ENCODE results near the gene SNX10. TPM values are rescaled to one million over a fixed set of nuclear protein-coding genes. Genes with fewer than 3 reads are reported as not detected.

SNX10 gene
- total RNA-seq, 3 donors from 2014 or later, result 13.4 to 24.6 (median 18.1) TPM

DNA sequence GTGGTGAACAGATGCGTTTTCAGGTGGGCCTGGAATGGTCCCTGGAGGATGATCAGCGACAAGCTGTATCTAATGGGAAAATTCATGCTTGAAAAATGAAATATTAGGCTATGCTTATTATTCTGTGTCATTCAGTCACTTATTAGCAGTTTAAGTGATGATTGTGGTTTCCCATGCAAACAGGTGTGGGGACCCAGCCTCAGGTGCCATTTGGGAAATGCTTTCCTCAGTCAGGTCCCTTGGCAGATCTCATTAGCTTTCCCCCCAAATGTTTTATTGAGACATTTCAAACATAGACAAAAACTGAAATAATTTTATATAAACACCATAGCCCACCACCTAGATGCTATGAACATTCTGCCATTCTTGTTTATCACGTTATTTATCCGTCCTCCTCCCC lies 411 bp upstream of the SNX10 start:
- Histone ChIP-seq H3K27ac (no peak overlapping the region), H3K4me1 (no peaks in the 10 kb centered on the region), H3K9me3 (no peaks in the 10 kb centered on the region), H3K4me3 (peak overlapping the region; percentile 59 to 79 (median 62)), H3K36me3 (no peaks in the 10 kb centered on the region), H3K27me3 (no peaks in the 10 kb centered on the region)
- DNase-seq (ENCODE audit: low spot score in 2 of 2), result no peak
- intact Hi-C loops (cut with DNase I; ENCODE audit: low total_unique reads), result no loop called here
- no peak for TF ChIP-seq POLR2AphosphoS5 (IDR thresholded peaks at IDR 0.05)
- TF ChIP-seq POLR2A (IDR thresholded peaks at IDR 0.05), result no peak
- TF ChIP-seq, protein P1, sequence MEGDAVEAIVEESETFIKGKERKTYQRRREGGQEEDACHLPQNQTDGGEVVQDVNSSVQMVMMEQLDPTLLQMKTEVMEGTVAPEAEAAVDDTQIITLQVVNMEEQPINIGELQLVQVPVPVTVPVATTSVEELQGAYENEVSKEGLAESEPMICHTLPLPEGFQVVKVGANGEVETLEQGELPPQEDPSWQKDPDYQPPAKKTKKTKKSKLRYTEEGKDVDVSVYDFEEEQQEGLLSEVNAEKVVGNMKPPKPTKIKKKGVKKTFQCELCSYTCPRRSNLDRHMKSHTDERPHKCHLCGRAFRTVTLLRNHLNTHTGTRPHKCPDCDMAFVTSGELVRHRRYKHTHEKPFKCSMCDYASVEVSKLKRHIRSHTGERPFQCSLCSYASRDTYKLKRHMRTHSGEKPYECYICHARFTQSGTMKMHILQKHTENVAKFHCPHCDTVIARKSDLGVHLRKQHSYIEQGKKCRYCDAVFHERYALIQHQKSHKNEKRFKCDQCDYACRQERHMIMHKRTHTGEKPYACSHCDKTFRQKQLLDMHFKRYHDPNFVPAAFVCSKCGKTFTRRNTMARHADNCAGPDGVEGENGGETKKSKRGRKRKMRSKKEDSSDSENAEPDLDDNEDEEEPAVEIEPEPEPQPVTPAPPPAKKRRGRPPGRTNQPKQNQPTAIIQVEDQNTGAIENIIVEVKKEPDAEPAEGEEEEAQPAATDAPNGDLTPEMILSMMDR (IDR thresholded peaks at IDR 0.05), result no peak

DNA sequence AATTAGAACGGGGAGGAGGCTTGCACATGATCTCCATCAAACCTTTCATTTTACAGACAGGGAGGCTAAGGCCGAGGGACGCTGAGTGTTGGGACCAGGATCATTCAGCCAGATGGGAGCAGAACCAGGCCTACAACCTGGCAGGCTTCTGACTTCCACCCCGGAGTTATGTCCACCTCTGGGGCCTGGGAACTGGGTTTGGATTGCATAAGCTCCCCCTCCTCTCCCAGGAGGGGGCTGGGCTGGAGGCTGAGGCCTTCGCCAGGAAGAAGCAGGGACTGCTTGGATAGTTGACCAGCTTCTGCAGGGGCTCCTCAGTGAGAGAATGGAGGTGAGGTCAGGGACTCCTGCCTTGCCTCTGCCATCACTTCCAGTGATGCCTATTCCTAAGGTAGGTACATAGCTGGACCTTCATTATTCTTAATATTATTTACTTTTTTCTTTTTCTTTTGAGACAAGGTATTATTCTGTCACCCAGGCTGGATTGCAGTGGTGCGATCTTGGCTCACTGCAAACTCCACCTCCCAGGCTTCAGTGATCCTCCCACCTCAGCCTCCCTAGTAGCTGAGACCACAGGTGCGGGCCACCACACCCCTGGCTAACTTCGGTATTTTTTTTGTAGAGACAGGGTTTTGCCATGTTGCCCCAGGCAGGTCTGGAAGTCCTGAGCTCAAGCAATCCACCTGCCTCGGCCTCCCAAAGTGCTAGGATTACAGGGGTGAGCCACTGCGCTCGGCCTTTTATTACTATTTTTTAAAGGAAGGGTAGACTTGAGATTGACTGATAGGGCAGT lies 1.3 kb downstream of the SNX10 start:
- no peaks in the 10 kb centered on the region for H3K9me3 ChIP-seq
- no peaks in the 10 kb centered on the region for H3K27me3 ChIP-seq
- TF ChIP-seq POLR2AphosphoS5 (IDR thresholded peaks at IDR 0.05), result no peak
- TF ChIP-seq, protein P1 (IDR thresholded peaks at IDR 0.05), result no peak
- TF ChIP-seq POLR2A (IDR thresholded peaks at IDR 0.05), result no peak
- H3K4me3 ChIP-seq, result peak overlapping the region; percentile 59 to 79 (median 62)
- no peaks in the 10 kb centered on the region for H3K36me3 ChIP-seq
- peak in 1 of 2 donors; percentile 33 for DNase-seq (ENCODE audit: low spot score in 2 of 2)
- H3K27ac ChIP-seq, result no peak overlapping the region
- H3K4me1 ChIP-seq, result no peaks in the 10 kb centered on the region
- intact Hi-C loops (cut with DNase I; ENCODE audit: low total_unique reads), result no loop called here

DNA sequence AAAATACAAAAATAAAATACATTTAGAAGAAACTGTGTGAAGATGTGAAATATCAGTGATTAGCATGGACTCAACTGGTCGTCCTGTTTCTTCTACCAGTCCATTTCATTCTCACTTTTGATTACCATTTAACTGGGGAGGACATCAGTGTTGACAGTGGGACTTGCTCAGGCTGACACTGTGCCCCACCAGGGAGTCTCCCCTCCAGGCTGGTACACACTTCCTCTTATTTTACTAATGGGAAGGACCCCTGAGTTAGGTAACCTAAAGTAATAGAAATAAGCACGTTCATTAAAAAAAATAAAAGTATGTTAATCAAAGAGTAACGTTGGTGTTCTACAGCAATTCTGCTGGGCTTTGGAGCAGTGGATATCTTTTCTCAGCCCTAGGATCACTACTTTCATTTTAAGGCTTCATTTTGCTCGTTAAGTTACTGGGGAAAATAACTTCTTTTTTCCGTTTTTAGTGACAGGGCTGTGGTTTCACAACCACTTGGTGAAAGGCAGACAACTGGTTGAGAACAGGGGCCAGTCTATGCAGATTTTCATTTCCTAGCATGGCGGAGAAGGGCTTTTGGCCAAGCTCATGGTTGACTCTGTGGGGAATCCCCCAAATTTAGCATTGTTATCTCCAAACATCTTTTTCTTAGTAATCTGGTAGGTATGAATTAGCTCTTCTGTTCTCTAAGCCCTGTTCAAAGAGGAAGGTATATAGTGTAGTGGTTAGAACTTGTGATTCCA lies 2.1 kb downstream of the SNX10 start:
- no peaks in the 10 kb centered on the region for H3K27me3 ChIP-seq
- H3K4me3 ChIP-seq, result no peak overlapping the region
- no peak overlapping the region for H3K27ac ChIP-seq
- H3K9me3 ChIP-seq, result no peaks in the 10 kb centered on the region
- intact Hi-C loops (cut with DNase I; ENCODE audit: low total_unique reads), result no loop called here
- no peak for DNase-seq (ENCODE audit: low spot score in 2 of 2)
- TF ChIP-seq, protein P1 (IDR thresholded peaks at IDR 0.05), result no peak
- TF ChIP-seq POLR2A (IDR thresholded peaks at IDR 0.05), result no peak
- TF ChIP-seq POLR2AphosphoS5 (IDR thresholded peaks at IDR 0.05), result no peak
- H3K36me3 ChIP-seq, result no peaks in the 10 kb centered on the region
- H3K4me1 ChIP-seq, result no peaks in the 10 kb centered on the region

DNA sequence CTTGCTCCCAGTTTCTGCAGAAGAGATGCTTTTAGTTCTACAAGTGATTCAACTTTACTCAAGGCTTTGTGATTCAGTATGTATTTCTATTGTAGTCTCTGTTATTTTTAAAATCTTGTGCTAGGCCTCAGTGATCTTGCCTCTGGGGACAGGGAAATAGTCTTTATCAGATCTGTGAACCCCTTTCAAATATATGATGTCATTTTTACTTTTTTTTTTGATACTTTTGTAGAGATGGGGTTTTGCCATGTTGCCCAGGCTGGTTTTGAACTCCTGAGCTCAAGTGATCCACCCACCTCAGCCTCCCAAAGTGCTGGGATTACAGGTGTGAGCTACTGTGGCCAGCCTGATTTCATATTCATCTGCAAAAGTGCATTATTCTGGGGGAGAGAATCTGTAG lies 3.4 kb downstream of the SNX10 start:
- DNase-seq (ENCODE audit: low spot score in 2 of 2), result no peak
- no peaks in the 10 kb centered on the region for H3K9me3 ChIP-seq
- no peaks in the 10 kb centered on the region for H3K4me1 ChIP-seq
- H3K4me3 ChIP-seq, result no peak overlapping the region
- no peaks in the 10 kb centered on the region for H3K27me3 ChIP-seq
- TF ChIP-seq POLR2AphosphoS5 (IDR thresholded peaks at IDR 0.05), result no peak
- TF ChIP-seq, protein P1 (IDR thresholded peaks at IDR 0.05), result no peak
- no peak for TF ChIP-seq POLR2A (IDR thresholded peaks at IDR 0.05)
- intact Hi-C loops (cut with DNase I; ENCODE audit: low total_unique reads), result no loop called here
- no peaks in the 10 kb centered on the region for H3K36me3 ChIP-seq
- H3K27ac ChIP-seq, result no peak overlapping the region

DNA sequence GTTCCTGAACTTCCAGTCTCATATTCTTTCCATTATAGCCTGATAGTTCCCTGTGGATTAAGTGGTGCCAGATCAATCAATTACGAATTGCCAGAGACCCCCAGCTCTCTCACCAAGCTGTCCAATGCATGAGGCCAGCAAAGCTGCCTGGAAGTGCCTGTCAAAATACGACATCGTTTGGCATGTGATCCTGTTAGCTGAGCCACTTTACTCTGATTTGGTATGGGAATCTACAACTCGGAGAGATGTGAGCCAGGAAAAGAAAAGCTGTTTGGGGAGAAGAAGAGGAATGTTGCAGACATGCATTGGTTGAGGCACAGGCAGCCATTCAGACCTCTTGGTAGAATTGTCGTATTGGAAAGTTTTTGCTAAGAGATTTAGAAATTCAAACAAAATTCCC lies 3.9 kb downstream of the SNX10 start:
- intact Hi-C loops (cut with DNase I; ENCODE audit: low total_unique reads), result no loop called here
- DNase-seq (ENCODE audit: low spot score in 2 of 2), result no peak
- Histone ChIP-seq H3K9me3 (no peaks in the 10 kb centered on the region), H3K4me3 (no peak overlapping the region), H3K27me3 (no peaks in the 10 kb centered on the region), H3K36me3 (no peaks in the 10 kb centered on the region), H3K4me1 (no peaks in the 10 kb centered on the region), H3K27ac (no peak overlapping the region)
- TF ChIP-seq POLR2AphosphoS5 (IDR thresholded peaks at IDR 0.05), result no peak
- TF ChIP-seq, protein P1 (IDR thresholded peaks at IDR 0.05), result no peak
- no peak for TF ChIP-seq POLR2A (IDR thresholded peaks at IDR 0.05)

Data from breast epithelium (tissue), 4 donors.